Calu3 (cell line): ENCODE measurements around the gene IRAK2. TPM values are rescaled to one million over a fixed set of nuclear protein-coding genes. Genes with fewer than 3 reads are reported as not detected.

Source experiments
- BruUV-seq: library from RNA; stranded (reverse); fragments of 400-500 nt; replicated peaks from 2 replicates; lab custom pipeline; 2021; lab: Mats Ljungman, UMichigan
- CTCF ChIA-PET: fragments of 300-600 bp; sonication (Branson Sonifier 250); formaldehyde crosslinking; loops from one replicate; lab custom pipeline; 2022; ENCODE audit warnings: antibody characterized with exemption; lab: Charles Lee
- DNase-seq: peaks from one replicate; pipeline ENCODE4 v3.0.0; 2022
- H3K27ac Mint-ChIP-seq: one replicate; pipeline ENCODE4 v1.8.0; 2022; ENCODE audit warnings: mixed read lengths; ENCODE audit not compliant: unreplicated experiment
- H3K27me3 Mint-ChIP-seq: one replicate; pipeline ENCODE4 v1.8.0; 2022; ENCODE audit warnings: mixed read lengths; ENCODE audit not compliant: unreplicated experiment
- H3K36me3 Mint-ChIP-seq: one replicate; pipeline ENCODE4 v1.8.0; 2022; ENCODE audit warnings: mild to moderate bottlenecking, moderate library complexity, mixed read lengths; ENCODE audit not compliant: insufficient read depth, unreplicated experiment
- H3K4me1 Mint-ChIP-seq: one replicate; pipeline ENCODE4 v1.8.0; 2022; ENCODE audit warnings: mild to moderate bottlenecking, low read depth, mixed read lengths; ENCODE audit not compliant: unreplicated experiment
- H3K4me3 Mint-ChIP-seq: one replicate; pipeline ENCODE4 v1.8.0; 2022; ENCODE audit warnings: mild to moderate bottlenecking, low read depth, moderate library complexity, mixed read lengths; ENCODE audit not compliant: unreplicated experiment
- H3K9me3 Mint-ChIP-seq: one replicate; pipeline ENCODE4 v1.8.0; 2022; ENCODE audit warnings: low read depth, mixed read lengths; ENCODE audit not compliant: unreplicated experiment
- CTCF ChIP-seq: fragments of 200-600 bp; IDR thresholded peaks from one replicate; pipeline ENCODE4 v1.8.0; 2022; ENCODE audit warnings: antibody characterized with exemption; ENCODE audit not compliant: unreplicated experiment
- intact Hi-C: fragments of 100-400 bp; cut with micrococcal nuclease; formaldehyde crosslinking; loops from one replicate; pipeline ENCODE4 v1.10.0; 2022; ENCODE audit not compliant: unreplicated experiment
- total RNA-seq: library from RNA; stranded (reverse); gene quantifications from 2 replicates; pipeline ENCODE4 v1.2.3, GENCODE V29; 2022

The IRAK2 gene
- total RNA-seq, 1 experiment from 2014 or later = 31.6 TPM

GRCh38 chr3:10286596-10287295 is 122.0 kb downstream of the IRAK2 start:
- H3K27ac Mint-ChIP-seq = peak overlapping the region; percentile 26
- H3K36me3 Mint-ChIP-seq = peaks cover 45% of the 10 kb centered on the region
- H3K27me3 Mint-ChIP-seq = no peaks in the 10 kb centered on the region
- peak; percentile 20 for TF ChIP-seq CTCF
- no peak overlapping the region for H3K4me3 Mint-ChIP-seq
- no peaks in the 10 kb centered on the region for H3K9me3 Mint-ChIP-seq
- BruUV-seq = no TSS peak
- intact Hi-C loops = no loop called here
- DNase-seq = peak; percentile 66
- H3K4me1 Mint-ChIP-seq = no peaks in the 10 kb centered on the region
- CTCF ChIA-PET = no interaction called here

GRCh38 chr3:10287936-10288574 is 123.3 kb downstream of the IRAK2 start:
- Mint-ChIP-seq H3K4me3 (no peak overlapping the region), H3K27me3 (no peaks in the 10 kb centered on the region), H3K9me3 (no peaks in the 10 kb centered on the region), H3K36me3 (peaks cover 57% of the 10 kb centered on the region), H3K4me1 (no peaks in the 10 kb centered on the region), H3K27ac (no peak overlapping the region)
- no TSS peak for BruUV-seq
- DNase-seq = no peak
- TF ChIP-seq CTCF = no peak
- CTCF ChIA-PET = interaction anchor here (0.6 to 0.7 kb wide), 2 partner anchors 96 to 253 kb away, joined by 3 to 4 read pairs; no protein-coding TSS in a partner anchor
- intact Hi-C loops = no loop called here

- DNase-seq = no peak
- Mint-ChIP-seq H3K27me3 (no peaks in the 10 kb centered on the region), H3K36me3 (peaks cover 52% of the 10 kb centered on the region), H3K9me3 (no peaks in the 10 kb centered on the region), H3K4me1 (no peaks in the 10 kb centered on the region), H3K27ac (no peak overlapping the region), H3K4me3 (no peak overlapping the region)
- CTCF ChIA-PET = no interaction called here
- TF ChIP-seq CTCF = no peak
- intact Hi-C loops = no loop called here
- no TSS peak for BruUV-seq
Observed at GRCh38 chr3:10288575-10288960, 123.8 kb downstream of the IRAK2 start.

- intact Hi-C loops = no loop called here
- H3K27ac Mint-ChIP-seq = no peak overlapping the region
- no peaks in the 10 kb centered on the region for H3K9me3 Mint-ChIP-seq
- peaks cover 51% of the 10 kb centered on the region for H3K36me3 Mint-ChIP-seq
- no peak overlapping the region for H3K4me3 Mint-ChIP-seq
- TF ChIP-seq CTCF = no peak
- H3K4me1 Mint-ChIP-seq = no peaks in the 10 kb centered on the region
- BruUV-seq = no TSS peak
- no peak for DNase-seq
- no peaks in the 10 kb centered on the region for H3K27me3 Mint-ChIP-seq
- CTCF ChIA-PET = no interaction called here
Observed at GRCh38 chr3:10289077-10289476, 124.4 kb downstream of the IRAK2 start.
